Fibroblast of peridontal ligament (primary cell): ENCODE measurements around the gene SOD2.
"Not testable (repeated sequence)": the region's sequence is repeated elsewhere in the genome, so short reads cannot be mapped to it uniquely, and the experiment has no call there.

Experiments used
- DNase-seq: peaks from one replicate; pipeline ENCODE4 v3.0.0-alpha.2; 2010; ENCODE audit errors: extremely low read depth

Gene SOD2

DNA sequence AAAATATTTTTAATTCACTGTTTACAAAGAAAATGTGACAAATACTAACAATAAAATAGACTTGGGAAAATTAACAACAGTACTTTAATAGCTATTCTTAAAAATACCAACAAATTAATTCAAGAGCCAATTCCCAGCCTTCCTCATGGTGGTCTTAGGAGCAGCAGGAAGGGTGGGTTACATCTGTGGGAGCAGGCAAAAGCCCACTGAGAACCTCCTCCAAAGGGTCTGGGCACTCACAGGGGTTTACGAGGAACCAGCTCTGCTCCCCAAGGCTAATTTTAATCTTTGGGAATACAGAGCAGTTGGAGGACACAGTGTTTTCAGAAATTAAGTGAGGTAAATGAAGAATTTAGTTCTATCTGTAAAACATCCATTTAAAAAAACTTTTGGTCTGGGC lies 10.2 kb downstream of the SOD2 start:
- no peak for DNase-seq

DNA sequence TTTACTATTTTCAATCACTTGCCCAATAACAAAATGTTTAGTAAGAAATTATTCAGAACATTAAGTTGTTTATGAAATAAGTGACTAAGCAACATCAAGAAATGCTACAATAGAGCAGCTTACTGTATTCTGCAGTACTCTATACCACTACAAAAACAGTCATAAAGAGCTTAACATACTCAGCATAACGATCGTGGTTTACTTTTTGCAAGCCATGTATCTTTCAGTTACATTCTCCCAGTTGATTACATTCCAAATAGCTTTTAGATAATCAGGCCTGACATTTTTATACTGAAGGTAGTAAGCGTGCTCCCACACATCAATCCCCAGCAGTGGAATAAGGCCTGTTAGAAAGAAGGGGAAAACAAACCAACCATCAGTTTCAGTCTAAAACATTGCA lies 10.7 kb downstream of the SOD2 start:
- peak; percentile 34 for DNase-seq

DNA sequence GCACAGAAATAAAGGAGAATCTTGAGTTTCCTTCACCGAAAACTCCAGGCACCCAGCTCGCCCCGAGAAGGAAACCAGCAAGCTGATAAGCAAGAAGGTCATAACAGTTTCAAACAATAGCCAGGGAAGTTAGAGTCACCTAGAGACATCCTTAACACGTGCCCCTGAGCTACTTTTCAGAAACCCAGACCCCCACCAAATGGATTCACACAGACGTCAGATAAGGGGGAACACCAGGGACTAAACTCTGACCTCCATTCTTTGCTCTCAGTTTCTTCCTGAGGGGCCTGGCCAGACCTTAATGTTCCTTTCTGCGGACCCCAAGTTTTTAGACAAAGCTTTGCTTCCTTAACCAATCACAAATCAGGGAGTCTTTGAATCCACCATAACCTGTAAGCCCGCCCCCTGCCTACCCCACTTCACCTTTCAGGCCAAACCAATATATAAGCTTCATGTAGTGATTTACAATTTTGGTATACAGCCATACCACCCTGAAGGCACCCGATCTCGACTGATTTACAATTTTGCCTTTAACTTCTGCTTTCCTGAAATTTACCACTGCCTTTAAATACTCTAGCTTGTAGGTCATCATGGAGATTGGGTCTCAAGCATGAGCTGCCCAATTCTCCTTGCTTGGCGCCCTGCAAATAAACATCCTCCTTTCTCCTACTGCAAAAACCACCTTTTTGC lies 11.7 kb downstream of the SOD2 start:
- DNase-seq = no peak

DNA sequence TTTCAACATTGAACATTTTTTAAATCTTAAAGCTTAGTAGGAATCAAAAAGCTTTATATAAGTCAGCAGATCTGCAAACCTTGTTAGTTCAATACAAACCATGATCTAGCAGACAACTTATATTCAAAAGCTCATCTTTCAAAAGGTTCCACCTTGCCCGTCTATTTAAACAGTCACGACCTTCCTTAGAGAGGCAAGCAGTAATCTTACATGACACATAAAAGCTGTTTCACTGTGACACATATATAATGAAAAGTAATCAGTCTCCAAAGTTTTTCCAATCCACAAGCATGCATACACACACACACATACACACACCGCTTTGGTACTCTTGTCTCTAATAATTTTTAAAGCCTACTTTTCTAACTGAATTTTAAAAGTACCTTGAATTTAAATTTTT lies 12.9 kb downstream of the SOD2 start:
- no peak for DNase-seq

DNA sequence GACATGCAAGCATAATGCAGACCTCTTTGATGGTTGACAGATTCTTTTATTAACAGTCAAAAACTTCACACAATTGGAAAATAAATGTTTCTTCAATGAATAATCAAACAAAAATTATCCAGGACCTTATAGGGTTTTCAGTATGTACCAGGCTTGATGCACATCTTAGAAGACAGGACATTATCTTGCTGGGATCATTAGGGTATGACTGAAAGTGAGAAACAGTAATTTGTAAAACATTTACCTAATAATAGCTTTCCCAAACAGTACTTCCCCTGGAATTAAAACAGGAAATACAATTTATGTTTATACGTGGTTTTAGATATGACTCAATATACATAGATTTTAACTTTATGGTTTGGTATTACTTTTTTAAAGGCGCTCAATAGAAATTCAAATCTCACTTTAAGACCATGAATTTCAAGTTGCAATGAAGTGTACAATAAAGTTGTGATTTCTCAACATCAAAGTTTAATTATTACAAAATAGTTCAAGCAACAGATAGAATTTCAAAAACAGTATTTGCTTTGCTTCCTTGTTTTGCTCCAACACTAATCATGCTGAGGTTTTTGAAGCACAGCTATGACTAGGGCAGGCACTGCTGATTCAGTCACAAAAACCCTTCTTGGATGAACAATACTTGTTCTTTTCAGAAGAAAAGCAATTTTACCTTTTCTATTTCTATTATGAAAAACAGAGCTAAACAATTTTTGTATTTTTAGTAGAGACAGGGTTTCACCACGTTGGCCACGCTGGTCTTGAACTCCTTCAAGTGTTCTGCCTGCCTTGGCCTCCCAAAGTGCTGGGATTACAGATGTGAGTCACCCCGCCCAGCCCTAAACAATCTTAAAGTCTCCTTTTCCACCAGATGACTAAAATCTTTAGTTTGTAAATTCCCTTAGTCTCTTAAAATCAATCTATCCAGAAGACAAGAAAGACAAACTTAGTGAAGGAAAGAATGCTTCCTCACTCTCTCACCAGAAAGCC lies 13.7 kb downstream of the SOD2 start:
- DNase-seq = peak; percentile 65

DNA sequence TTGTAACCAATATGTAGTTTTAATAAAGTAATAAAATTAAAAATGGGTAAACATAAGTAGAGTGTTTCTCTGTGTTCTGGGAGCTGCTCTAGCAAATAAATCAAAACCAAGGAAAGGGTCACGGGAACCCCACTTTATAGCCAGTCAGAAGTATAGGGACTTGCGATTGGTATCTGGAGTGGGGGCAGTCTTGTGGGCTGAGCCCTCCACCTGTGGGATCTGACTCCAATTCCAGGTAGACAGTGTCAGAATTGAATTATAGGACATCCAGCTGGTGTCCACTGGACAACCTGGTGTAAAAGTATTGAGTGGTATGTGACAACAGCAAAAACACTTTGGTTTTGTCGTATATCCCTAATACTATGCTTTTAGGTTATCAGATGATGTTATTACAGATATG lies 14.5 kb downstream of the SOD2 start:
- DNase-seq = no peak

DNA sequence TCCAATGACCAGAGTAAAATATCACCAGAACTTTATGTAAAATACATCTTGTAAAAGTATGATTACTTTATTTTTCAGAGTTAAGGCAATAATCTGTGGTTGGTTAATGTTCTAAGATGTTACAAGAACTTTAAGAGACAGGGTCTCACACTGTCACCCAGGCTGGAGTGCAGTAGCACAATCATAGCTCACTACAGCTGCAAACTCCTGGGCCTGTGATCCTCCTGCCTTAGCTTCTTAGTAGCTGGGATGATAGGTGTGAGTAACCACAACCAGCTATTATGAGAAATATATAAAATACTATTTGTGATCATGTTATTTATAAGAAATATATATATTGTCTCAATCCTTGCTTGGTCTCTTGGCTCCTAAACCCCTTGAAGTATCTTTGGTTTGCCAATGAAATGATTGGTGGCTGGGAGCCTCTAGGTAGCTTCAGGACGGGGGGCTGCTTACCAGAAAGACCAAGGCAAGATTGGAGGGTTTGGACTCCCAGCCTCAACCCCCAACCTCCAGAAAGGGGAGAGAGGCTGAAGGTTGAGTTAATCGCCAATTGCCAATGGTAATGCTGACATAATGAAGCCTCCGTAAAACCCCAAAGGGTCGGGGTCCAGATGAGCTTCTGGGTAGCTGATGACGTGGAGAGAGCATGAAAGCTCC lies 15.4 kb downstream of the SOD2 start:
- no peak for DNase-seq

DNA sequence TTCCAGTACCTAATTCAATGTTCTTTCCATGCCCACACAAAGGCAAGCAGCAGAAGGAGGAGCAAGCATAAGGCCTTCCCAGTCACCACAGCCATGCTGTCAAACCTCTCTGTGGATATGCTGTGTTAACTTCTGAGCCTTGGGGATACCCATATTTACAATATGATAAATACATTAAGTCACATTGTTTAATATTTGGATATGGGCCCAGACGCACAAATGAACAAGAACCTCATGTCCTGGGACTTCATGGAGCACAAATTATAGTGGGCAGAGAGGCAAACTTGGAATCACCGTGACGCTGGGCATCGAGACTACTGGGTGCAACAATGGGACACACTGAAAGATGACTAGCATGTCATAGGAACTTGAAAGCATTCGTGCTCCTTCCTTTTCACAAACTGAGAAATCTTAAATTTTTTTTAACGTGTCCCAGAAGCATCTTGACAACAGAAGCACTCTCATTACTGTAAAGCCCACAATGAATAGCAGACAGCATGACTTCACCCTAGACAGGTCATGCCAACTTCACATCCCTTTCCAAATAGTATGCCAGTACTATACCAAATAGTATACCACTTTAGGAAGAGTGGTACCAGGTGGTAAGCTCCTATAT lies 16.0 kb downstream of the SOD2 start:
- no peak for DNase-seq

DNA sequence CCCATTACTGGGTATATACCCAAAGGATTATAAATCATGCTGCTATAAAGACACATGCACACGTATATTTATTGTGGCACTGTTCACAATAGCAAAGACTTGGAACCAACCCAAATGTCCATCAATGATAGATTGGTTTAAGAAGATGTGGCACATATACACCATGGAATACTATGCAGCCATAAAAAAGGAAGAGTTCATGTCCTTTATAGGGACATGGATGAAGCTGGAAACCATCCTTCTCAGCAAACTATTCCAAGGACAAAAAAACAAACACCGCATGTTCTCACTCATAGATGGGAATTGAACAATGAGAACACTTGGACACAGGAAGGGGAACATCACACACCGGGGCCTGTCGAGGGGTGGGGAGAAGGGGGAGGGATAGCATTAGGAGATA lies 16.8 kb downstream of the SOD2 start:
- DNase-seq = not testable (repeated sequence)

DNA sequence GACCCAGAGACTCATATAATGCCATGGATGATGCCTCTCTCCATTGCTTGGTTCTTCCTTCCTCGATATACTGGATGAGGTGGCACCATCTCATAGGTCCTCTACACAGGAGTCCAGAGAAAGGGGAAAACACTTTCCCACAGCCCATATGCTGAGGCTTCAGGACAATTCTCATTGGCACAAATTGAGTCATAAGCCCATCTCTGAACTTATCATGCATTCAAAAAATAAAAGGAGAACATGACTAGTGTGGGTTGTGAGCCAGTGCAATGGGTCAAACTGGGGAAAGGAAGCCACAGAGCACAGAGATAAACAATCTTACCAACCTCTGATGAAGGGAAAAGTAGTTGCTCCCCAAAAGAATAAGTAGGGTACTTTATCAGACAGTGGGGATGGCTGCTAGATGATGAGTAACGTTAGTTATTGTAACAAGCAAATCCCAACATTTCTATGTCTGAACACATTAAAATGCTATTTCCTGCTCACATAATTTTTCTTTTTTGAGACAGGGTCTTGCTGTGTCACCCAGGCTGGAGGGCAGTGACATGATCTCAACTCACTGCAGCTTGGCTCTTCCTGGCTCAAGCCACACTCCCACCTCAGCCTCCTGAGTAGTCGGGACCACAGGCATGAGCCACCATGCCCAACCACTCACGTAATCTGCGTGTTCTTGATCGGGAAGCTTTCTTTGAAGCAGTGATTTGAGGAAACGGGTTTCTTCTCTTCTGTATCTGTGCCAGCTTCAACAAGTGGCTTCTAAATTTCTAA lies 27.0 kb downstream of the SOD2 start:
- no peak for DNase-seq

DNA sequence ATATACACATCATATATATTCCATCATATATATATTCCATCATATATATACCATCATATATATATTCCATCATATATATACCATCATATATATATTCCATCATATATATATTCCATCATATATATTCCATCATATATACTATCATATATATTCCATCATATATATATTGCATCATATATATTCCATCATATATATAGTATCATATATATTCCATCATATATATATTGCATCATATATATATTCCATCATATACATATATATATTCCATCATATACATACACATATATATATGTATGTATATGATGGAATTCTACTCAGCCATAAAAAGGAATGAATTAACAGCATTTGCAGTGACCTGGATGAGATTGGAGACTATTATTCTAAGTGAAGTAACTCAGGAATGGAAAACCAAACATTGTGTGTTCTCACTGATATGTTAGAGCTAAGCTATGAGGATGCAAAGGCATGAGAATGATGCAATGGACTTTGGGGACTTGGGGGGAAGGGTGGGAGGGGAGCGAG lies 29.6 kb downstream of the SOD2 start:
- DNase-seq = not testable (repeated sequence)

DNA sequence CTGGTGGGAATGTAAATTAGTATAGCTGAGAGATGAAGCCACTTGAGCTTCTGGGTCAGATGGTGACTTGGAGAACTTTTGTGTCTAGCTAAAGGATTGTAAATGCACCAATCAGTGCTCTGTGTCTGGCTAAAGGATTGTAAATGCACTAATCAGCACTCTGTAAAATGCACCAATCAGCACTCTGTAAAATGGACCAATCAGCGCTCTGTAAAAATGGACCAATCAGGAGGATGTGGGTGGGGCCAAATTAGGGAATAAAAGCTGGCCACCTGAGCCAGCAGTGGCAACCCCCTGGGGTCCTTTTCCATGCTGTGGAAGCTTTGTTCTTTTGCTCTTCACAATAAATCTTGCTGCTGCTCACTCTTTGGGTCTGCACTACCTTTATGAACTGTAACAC lies 31.1 kb downstream of the SOD2 start:
- DNase-seq = not testable (repeated sequence)

DNA sequence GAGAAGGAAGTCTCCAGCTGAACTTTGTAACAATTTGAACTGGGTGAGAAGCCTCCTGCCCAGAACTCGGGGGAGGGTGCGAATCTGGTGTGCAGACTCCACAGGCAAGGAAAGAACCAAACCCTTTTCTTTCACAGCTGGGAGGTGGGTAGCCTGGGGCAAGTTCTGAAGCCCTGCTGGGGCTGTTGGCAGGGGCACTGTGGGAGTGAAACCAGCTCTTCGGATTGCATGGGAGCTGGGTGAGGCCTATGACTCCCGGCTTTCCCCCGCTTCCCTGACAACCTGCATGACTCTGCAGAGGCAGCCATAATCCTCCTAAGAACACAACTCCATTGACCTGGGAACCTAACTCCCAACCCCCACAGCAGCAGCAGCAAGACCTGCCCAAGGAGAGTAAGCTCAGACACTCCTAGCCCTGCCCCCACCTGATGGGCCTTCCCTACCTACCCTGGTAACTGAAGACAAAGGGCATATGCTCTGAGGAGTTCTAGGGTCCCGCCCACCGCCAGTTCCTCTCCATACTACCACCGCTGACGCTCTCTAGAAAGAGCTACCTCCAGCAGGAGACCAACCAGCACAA lies 37.5 kb downstream of the SOD2 start:
- no peak for DNase-seq

DNA sequence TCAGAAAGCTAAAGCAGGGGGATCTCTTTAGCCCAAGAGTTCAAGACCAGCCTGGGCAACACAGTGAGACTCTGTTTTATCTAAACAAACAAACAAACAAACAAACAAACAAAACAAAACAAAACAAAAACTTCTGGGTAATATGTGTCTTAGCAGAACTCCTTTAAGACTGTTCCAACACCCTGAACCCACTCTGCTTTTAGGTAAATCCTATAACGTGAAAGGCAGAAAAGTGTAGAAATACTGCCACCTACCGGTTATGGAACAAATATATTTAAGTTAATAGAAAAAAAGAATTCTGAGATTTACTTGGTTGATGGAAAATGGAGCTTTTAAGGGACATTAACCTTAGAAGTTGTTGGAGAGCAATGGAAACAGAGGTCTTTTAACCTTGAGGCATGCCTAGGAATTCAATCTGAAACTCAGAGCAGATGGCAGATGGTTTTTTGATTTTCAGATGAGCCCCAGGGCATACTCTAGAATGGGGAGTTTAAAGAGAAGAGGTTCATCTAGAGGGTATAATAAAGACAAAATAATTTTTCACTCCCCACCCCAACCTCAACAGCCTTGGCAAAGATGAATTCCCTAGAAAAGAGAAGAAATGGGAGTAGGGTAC lies 38.5 kb downstream of the SOD2 start:
- DNase-seq = peak; percentile 84

DNA sequence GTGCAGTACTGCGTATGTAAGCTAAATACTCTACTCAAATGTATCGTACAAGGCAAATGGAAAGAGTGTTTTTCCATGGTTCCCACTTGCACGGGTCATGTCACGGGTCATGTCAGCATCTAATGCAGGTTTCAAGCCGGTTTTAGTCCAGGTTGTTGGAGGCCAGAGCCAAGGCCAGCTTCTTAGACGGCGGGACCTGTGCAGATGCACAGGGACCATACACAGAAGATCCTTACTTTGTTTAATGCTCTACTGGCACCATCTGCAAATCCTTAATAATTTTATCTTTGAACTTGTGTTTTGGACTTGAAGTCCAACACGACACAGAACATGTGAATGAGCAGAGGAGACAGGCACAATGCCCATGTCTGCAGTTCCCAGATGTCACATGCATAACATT lies 42.7 kb downstream of the SOD2 start:
- DNase-seq = no peak

DNA sequence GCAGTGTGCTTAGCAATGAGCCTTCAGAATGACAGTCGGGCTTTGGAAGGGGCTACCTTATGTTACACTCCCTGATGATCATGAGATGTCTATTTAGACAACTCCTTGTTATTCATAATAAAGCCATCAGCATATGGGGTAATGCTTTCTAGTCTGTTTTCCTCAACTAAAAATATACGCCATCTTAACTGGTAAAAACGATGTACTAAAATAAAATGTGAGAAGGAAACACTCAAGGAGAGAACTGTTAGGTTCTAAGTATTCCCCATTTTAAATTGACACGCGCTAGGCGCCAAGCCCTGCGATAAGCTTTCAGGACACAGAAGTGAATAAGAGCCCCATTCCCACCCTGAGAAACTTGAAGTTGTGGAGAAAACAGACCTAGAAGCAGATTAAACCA lies 43.6 kb downstream of the SOD2 start:
- no peak for DNase-seq

DNA sequence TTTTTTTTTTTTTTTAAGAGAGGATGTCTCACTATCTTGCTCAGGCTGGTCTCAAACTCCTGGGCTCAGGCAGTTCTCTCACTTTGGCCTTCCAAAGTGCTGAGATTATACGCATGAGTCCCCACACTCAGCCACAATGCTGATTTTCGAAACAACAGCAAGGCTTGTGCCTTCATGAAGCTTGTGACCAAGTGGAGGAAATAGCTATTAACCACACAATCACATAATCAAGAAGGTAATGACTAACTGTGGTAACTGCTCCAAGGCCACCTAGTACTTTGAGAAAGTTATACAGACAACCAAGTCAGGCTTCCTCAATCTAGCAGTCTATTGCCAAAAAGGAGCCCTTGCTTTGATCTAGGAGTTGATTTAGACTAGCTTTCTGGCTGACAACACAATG lies 46.3 kb downstream of the SOD2 start:
- no peak for DNase-seq

DNA sequence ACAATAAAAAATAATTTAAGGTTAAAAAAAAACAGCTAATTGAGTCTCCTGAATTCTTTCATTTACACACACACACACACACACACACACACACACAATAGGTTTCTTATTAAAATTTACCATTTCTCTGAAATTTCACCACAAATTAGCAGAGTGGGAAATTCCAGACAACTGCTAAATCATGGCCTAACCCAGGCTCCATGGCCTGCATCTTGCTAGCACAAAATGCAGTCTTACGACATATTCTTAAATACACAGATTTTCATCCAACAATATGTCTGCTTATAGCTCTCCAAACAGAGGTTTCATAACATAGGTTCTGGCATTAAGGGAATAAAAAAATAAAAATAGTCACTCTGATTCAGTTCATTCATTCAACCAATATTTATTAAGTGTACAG lies 46.9 kb downstream of the SOD2 start:
- peak; percentile 63 for DNase-seq

DNA sequence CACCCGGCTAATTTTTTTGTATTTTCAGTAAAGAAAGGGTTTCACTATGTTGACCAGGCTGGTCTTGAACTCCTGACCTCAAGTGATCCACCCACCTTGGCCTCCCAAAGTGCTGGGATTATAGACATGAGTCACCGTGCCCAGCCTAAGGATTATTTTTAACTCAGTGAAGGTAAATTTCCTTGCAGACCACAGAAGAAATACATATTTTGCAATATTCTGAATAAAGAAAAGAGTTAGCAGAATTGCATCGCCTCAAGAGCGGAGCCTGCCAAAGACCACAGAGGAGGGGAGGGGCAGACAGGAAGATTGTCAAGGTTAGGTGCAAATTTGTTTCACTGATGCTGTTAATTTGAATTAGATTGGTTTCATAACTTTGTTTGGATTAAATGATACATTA lies 47.4 kb downstream of the SOD2 start:
- DNase-seq = peak; percentile 33
